Common myeloid progenitor, CD34-positive (primary cell): ENCODE data around the gene BCR.
A peak's percentile ranks its signal among the peaks of the same experiment; 100 is the strongest.

Source experiments
- CTCF ChIA-PET: fragments of 350-600 bp; sonication (Branson Sonifier 250); formaldehyde crosslinking; loops from one replicate; lab custom pipeline; 2021; ENCODE audit warnings: antibody characterized with exemption; lab: Charles Lee
- POLR2A ChIA-PET: fragments of 350-600 bp; sonication (Branson Sonifier 250); formaldehyde crosslinking; loops from one replicate; lab custom pipeline; 2021; ENCODE audit warnings: antibody characterized with exemption; lab: Charles Lee
- DNase-seq, 3 donors: peaks; one replicate each; pipeline versions ENCODE4 v3.0.0 to v3.0.0-alpha.2; 2013
- H3K27ac ChIP-seq, 2 experiments: 1 replicate in 1 of 2; 2 replicates in 1 of 2; pipeline ENCODE4 v1.7.0; 2013; ENCODE audit warnings: inconsistent platforms in 2 of 2, low read length in 2 of 2, mild to moderate bottlenecking in 2 of 2, low read depth in 1 of 2, moderate library complexity in 1 of 2; ENCODE audit not compliant: severe bottlenecking in 2 of 2, insufficient read depth in 1 of 2, poor library complexity in 1 of 2
- H3K27me3 ChIP-seq, 5 experiments: replicated peaks in 2 of 5; 1 replicate in 3 of 5; 2 replicates in 2 of 5; pipeline versions ENCODE4 v1.6.1 to v1.7.0; 2013; ENCODE audit warnings: low read length in 4 of 5, mild to moderate bottlenecking in 2 of 5, moderate library complexity in 2 of 5, inconsistent platforms in 1 of 5; ENCODE audit not compliant: insufficient read depth in 5 of 5, control insufficient read depth in 4 of 5
- H3K36me3 ChIP-seq, 4 experiments: 1 replicate in 2 of 4; 2 replicates in 2 of 4; pipeline versions ENCODE4 v1.6.1 to v1.7.0; 2013; ENCODE audit warnings: low read length in 3 of 4, control low read depth in 1 of 4, mild to moderate bottlenecking in 1 of 4; ENCODE audit not compliant: control insufficient read depth in 4 of 4, insufficient read depth in 4 of 4
- H3K4me1 ChIP-seq, 4 experiments: 1 replicate in 3 of 4; 2 replicates in 1 of 4; pipeline versions ENCODE4 v1.6.1 to v1.7.1; 2013; ENCODE audit warnings: low read length in 3 of 4, mild to moderate bottlenecking in 3 of 4, control low read depth in 1 of 4, inconsistent platforms in 1 of 4, moderate library complexity in 1 of 4; ENCODE audit not compliant: control insufficient read depth in 4 of 4, insufficient read depth in 4 of 4; ENCODE audit errors: control extremely low read depth in 1 of 4
- H3K4me3 ChIP-seq, 7 experiments: 1 replicate in 4 of 7; 2 replicates in 3 of 7; pipeline versions ENCODE4 v1.5.1 to v1.7.0; 2013; ENCODE audit warnings: mild to moderate bottlenecking in 7 of 7, low read length in 6 of 7, moderate library complexity in 6 of 7, inconsistent platforms in 2 of 7, low read depth in 2 of 7, control low read depth in 1 of 7; ENCODE audit not compliant: insufficient read depth in 4 of 7, control insufficient read depth in 1 of 7; ENCODE audit errors: extremely low read depth in 1 of 7
- H3K9me3 ChIP-seq, 5 experiments: 1 replicate in 4 of 5; 2 replicates in 1 of 5; pipeline versions ENCODE4 v1.6.1 to v1.7.1; 2013; ENCODE audit warnings: low read length in 4 of 5, mild to moderate bottlenecking in 2 of 5, inconsistent platforms in 1 of 5, low read depth in 1 of 5, moderate library complexity in 1 of 5; ENCODE audit not compliant: control insufficient read depth in 4 of 5, insufficient read depth in 2 of 5; ENCODE audit errors: control extremely low read depth in 1 of 5
- WGBS: methylation state at CpG from one replicate; pipeline ENCODE4 v1.1.5; 2013; ENCODE audit not compliant: insufficient coverage; 5-methylcytosine and 5-hydroxymethylcytosine counted together

Gene BCR

DNA sequence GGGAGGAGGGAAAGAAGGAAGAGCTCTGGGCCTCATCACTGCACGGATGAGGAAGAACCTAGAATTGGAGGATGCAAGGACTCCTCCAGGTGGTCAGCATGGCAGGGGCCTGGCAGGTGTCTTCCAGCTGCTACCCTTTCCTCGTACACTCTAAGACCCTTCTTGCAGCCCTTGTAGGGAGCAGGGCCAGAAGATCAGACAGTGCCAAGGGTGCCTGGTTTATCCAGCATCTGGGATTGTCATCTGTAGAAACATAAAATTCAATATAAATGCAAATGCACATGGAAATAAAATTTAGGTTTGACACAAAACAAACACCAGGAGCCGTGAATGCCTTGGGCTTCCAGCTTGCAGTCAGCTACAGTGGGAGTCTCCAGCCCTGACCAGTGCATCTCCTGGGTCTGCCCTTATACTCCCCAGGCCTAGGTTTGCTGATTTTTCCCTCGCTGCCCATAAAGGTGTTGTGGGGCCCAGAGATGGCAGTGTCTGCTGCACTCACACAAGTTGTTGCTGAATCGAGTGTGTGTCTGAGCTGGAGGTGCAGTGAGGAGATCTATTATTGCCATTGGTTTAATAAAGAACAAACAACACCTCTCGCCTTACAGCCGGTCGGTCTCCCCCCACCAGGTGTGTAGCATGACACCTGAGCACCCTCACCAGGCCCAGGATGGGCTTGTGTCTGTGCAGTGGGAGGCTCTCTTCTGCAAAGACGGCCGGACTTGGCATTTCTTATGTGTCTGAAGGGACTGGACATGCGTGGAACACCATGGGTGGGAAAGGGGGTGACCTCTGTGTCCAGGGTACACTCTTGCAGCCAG lies 87.1 kb downstream of the BCR start:
- ChIA-PET POLR2A (no interaction called here), CTCF (interaction anchor here (1.1 to 2.4 kb wide), 6 partner anchors 13 to 91 kb away, joined by 3 to 9 read pairs (median 6); no protein-coding TSS in a partner anchor)
- whole genome bisulfite sequencing = 86% methylated on average over 6 of the region's 11 CpGs
- Histone ChIP-seq H3K4me1 (peaks cover 0 to 6% (median 0%) of the 10 kb centered on the region in 4 experiments), H3K27me3 (no peaks in the 10 kb centered on the region), H3K4me3 (no peak overlapping the region), H3K36me3 (peaks cover 13 to 99% (median 75%) of the 10 kb centered on the region in 4 experiments), H3K9me3 (no peaks in the 10 kb centered on the region), H3K27ac (no peak overlapping the region)
- no peak for DNase-seq

DNA sequence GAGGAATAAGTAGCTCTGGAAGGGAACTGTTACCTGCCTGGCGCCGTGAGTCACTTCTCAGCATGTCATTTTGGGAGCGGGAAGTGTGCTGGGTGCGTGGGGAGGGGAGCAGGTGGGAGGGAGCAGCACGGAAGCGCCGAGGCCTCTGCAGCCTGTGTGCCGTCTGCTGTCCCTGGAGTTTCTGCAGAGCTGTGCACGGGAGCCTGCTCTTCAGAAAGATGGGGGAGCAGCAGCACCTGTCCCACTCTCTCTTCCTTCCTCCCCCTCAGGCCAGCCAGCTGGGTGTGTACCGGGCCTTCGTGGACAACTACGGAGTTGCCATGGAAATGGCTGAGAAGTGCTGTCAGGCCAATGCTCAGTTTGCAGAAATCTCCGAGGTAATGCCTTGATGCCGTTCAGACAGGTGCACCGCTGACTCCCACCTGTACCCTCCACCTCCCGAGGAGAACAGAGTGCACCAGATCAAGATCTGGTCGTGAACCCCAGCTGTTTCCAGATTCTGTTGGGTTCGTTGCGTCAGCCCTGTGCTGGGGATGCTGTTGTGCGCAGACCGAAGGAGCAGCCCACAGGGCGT lies 87.9 kb downstream of the BCR start:
- peaks cover 0 to 6% (median 0%) of the 10 kb centered on the region in 4 experiments for H3K4me1 ChIP-seq
- H3K4me3 ChIP-seq = no peak overlapping the region
- ChIA-PET POLR2A (no interaction called here), CTCF (interaction anchor here (1.1 to 2.4 kb wide), 7 partner anchors 12 to 92 kb away, joined by 3 to 9 read pairs (median 5); no protein-coding TSS in a partner anchor)
- H3K27ac ChIP-seq = no peak overlapping the region
- no peaks in the 10 kb centered on the region for H3K9me3 ChIP-seq
- DNase-seq = no peak
- H3K27me3 ChIP-seq = no peaks in the 10 kb centered on the region
- H3K36me3 ChIP-seq = peaks cover 17 to 99% (median 80%) of the 10 kb centered on the region in 4 experiments
- WGBS = 92% methylated on average over 20 of the region's 22 CpGs

DNA sequence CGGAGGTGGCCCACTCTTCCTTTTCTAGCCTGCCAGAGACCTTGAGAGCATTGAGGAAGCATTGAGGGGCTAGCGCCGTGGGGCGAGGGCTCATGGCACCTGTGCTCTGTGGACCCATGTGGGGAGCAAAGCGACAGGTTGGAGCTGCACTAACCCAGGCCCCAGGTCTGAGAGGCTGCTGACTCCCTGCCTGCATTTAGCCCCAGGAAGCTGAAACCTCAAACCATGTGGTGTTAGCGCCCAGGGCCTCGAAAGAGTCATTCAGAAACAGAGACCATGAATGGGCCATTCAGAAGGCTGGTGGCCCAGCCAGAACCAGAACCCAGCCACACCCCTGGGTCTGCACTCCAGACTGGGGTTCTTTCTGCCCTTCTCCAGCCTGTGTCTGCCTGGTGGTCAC lies 88.6 kb downstream of the BCR start:
- Histone ChIP-seq H3K4me1 (peaks cover 0 to 6% (median 0%) of the 10 kb centered on the region in 4 experiments), H3K36me3 (peaks cover 18 to 99% (median 82%) of the 10 kb centered on the region in 4 experiments), H3K27ac (no peak overlapping the region), H3K4me3 (no peak overlapping the region), H3K9me3 (no peaks in the 10 kb centered on the region), H3K27me3 (no peaks in the 10 kb centered on the region)
- ChIA-PET POLR2A (interaction anchor here (0.7 kb wide), 1 partner anchor 85 kb away, joined by 4 read pairs; no protein-coding TSS in a partner anchor), CTCF (interaction anchor here (0.7 to 2.4 kb wide), 7 partner anchors 12 to 96 kb away, joined by 3 to 9 read pairs (median 4); no protein-coding TSS in a partner anchor)
- 83% methylated on average over 7 of the region's 7 CpGs for WGBS
- no peak for DNase-seq

DNA sequence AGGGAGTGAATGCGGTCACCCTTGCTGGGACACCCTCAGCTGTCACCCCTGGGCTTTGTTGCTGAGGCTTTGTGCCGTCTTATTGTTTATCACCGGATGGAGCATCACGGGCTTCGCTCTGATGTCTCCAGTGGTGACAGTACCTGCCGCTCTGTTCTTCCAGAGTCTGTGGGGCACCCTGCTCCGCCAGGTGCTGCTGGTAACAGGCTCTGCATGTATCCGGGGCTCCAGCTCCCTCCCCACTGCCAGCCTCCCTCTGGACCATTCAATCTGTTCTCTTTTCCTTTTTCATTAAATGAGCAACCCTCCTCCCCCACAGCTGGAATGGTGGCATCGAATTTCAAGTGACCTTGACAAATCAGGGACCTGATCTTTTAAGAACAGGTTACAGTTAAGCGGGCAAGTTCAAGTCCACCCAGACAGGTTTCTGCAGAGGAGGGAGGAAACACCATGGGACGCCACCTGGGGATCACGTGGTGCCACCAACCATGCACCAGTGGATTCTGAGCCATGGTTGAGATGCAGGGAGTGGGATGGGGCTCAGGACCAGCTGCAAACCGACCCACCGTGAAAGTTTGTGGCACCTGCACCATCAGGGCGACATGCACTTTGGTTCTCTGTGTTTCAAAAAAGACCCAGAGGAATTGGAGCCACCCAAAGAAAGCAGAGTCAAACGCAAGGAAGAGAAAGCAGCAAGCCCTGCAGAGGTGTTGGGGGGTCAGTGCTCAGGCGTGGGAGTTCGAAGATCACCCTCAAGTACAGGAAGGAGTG lies 89.3 kb downstream of the BCR start:
- 87% methylated on average over 17 of the region's 18 CpGs for WGBS
- no peaks in the 10 kb centered on the region for H3K27me3 ChIP-seq
- peaks cover 18 to 99% (median 83%) of the 10 kb centered on the region in 4 experiments for H3K36me3 ChIP-seq
- ChIA-PET POLR2A (interaction anchor here (0.7 kb wide), 1 partner anchor 86 kb away, joined by 4 read pairs; no protein-coding TSS in a partner anchor), CTCF (interaction anchor here (0.7 to 2.1 kb wide), 10 partner anchors 12 to 313 kb away, joined by 3 to 9 read pairs (median 3); no protein-coding TSS in a partner anchor)
- DNase-seq = peak in 1 of 3 donors; percentile 17
- H3K4me3 ChIP-seq = no peak overlapping the region
- no peaks in the 10 kb centered on the region for H3K9me3 ChIP-seq
- H3K4me1 ChIP-seq = peaks cover 0 to 6% (median 0%) of the 10 kb centered on the region in 4 experiments
- H3K27ac ChIP-seq = peak overlapping the region in 1 of 2 experiments; percentile 18

DNA sequence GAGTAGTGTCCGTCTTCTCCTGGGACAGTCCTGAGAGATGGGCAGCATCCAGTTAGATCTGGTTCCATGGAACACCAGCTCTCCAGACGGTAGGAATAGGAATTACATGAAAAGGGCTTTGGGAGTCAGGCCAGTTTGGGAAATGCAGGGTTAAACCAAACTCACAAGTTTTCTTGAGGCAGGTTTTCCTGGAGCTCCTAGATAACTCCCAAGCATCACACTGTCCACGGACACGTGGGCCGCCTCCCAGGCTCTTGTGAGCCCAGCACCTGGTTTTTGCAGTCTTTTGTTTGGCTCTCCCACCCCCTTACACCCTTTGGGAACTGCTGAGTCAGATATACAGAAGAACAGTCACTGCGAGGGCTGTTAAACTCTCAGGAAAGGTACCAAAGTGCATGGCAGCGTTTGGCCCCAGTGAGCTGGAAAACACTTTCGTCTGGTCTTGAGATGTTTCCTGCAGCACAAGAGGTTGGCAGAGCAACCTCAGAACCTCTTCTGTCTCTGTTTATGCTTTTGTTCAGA lies 90.0 kb downstream of the BCR start:
- Histone ChIP-seq H3K4me3 (no peak overlapping the region), H3K36me3 (peaks cover 18 to 98% (median 83%) of the 10 kb centered on the region in 4 experiments), H3K9me3 (no peaks in the 10 kb centered on the region), H3K27ac (peak overlapping the region in 1 of 2 experiments; percentile 18), H3K4me1 (peaks cover 0 to 6% (median 0%) of the 10 kb centered on the region in 4 experiments), H3K27me3 (no peaks in the 10 kb centered on the region)
- WGBS = 50% methylated on average over 8 of the region's 8 CpGs
- POLR2A ChIA-PET = no interaction called here
- CTCF ChIA-PET = interaction anchor here (1.0 to 1.3 kb wide), 4 partner anchors 18 to 314 kb away, joined by 3 read pairs; no protein-coding TSS in a partner anchor
- DNase-seq = peak in 1 of 3 donors; percentile 17

DNA sequence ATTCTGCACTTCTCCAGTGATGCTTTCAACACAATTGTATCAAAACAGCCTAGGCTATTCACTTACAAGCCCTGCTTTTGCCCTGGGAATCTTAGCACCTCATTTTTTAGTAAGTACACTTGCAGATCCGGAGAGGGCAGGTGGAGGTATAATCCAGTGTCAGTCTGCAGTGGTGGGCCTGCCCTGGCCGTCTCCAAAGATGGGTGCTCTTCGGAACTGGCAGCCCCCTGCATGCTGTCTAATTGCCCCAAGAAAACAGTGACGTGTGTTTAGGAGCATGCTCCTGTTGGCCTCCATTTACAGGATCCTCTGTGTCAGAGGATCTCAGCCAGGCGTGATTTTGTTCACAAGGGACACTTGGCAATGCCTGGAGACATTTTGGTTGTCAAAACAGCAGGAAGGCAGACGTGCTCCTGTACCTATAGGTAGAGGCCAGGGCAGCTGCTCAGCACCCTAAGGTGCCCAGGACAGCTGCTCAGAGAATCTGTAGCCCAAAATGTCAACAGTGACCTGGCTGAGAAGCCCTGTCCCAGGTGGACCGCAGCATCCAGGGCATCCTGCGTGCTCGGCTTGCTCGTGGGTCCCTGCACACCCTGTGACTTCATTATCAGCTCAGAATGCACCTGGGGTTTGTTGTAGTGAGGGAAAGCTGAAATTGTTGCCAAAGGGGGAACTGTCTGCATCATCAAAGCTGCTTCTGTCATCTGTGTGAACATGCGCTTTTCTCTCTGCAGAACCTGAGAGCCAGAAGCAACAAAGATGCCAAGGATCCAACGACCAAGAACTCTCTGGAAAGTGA lies 90.7 kb downstream of the BCR start:
- Histone ChIP-seq H3K27ac (peak overlapping the region in 1 of 2 experiments; percentile 23), H3K36me3 (peaks cover 22 to 98% (median 84%) of the 10 kb centered on the region in 4 experiments), H3K27me3 (no peaks in the 10 kb centered on the region), H3K4me3 (no peak overlapping the region), H3K4me1 (peaks cover 0 to 6% (median 0%) of the 10 kb centered on the region in 4 experiments), H3K9me3 (no peaks in the 10 kb centered on the region)
- ChIA-PET CTCF (interaction anchor here (0.9 to 2.7 kb wide), 8 partner anchors 11 to 314 kb away, joined by 3 to 11 read pairs (median 3); no protein-coding TSS in a partner anchor), POLR2A (interaction anchor here (0.6 to 0.7 kb wide), 2 partner anchors 202 to 565 kb away, joined by 3 to 6 read pairs; no protein-coding TSS in a partner anchor)
- 92% methylated on average over 10 of the region's 12 CpGs for WGBS
- DNase-seq = no peak
